Tibial artery (tissue), 4 donors: ENCODE results near the gene UNC13C.

Experiments
- DNase-seq, 2 donors: peaks; one replicate each; pipeline ENCODE4 v3.0.0-alpha.2; 2019
- H3K27ac ChIP-seq, 2 donors: fragments of 200-600 bp; sonication (generic) in 1 of 2; 1 replicate in 1 of 2; 2 replicates in 1 of 2; pipeline ENCODE4 v1.5.1; 2018 to 2019; ENCODE audit warnings: mild to moderate bottlenecking in 1 of 2
- H3K27me3 ChIP-seq, 2 donors: fragments of 200-600 bp; sonication (generic) in 1 of 2; one replicate each; pipeline versions ENCODE4 v1.5.1 to v1.6.0; 2016 to 2019
- H3K36me3 ChIP-seq, 3 donors: fragments of 200-600 bp; sonication (generic) in 2 of 3; one replicate each; pipeline ENCODE4 v1.5.1; 2016 to 2019; ENCODE audit warnings: mild to moderate bottlenecking in 2 of 3
- H3K4me1 ChIP-seq, 4 donors: fragments of 200-600 bp; sonication (generic) in 2 of 4; 1 replicate in 3 of 4; 2 replicates in 1 of 4; pipeline ENCODE4 v1.5.1; 2016 to 2019
- H3K4me3 ChIP-seq, 2 donors: fragments of 200-600 bp; sonication (generic) in 1 of 2; 1 replicate in 1 of 2; 2 replicates in 1 of 2; pipeline ENCODE4 v1.5.1; 2018 to 2019; ENCODE audit warnings: mild to moderate bottlenecking in 2 of 2
- H3K9me3 ChIP-seq, 3 donors: fragments of 200-600 bp; sonication (generic) in 1 of 3; one replicate each; pipeline ENCODE4 v1.5.1; 2016 to 2019
- CTCF ChIP-seq, 2 experiments: fragments of 200-600 bp in 1 of 2; fragments of 450-650 bp in 1 of 2; IDR thresholded peaks; one replicate each; pipeline ENCODE4 v1.5.1; 2017 to 2019; ENCODE audit warnings: antibody characterized with exemption in 2 of 2, mild to moderate bottlenecking in 1 of 2, moderate library complexity in 1 of 2
- intact Hi-C: fragments of 100-400 bp; cut with DNase I; formaldehyde crosslinking; loops from one replicate; pipeline ENCODE4 v1.15.0; 2023; ENCODE audit warnings: low total_unique reads

Gene UNC13C

GRCh38 chr15:54521206-54521605, 543.0 kb downstream of the UNC13C start:
- peaks cover 0 to 30% (median 10%) of the 10 kb centered on the region in 4 donors for H3K4me1 ChIP-seq
- intact Hi-C loops, result no loop called here
- H3K27ac ChIP-seq, result no peak overlapping the region
- no peak for DNase-seq
- no peaks in the 10 kb centered on the region for H3K36me3 ChIP-seq
- H3K27me3 ChIP-seq, result no peaks in the 10 kb centered on the region
- H3K4me3 ChIP-seq, result no peak overlapping the region
- TF ChIP-seq CTCF (IDR thresholded peaks at IDR 0.05), result no peak
- H3K9me3 ChIP-seq, result no peaks in the 10 kb centered on the region

GRCh38 chr15:54528021-54528420, 549.8 kb downstream of the UNC13C start:
- no peaks in the 10 kb centered on the region for H3K4me1 ChIP-seq
- intact Hi-C loops, result no loop called here
- H3K27me3 ChIP-seq, result no peaks in the 10 kb centered on the region
- H3K27ac ChIP-seq, result no peak overlapping the region
- DNase-seq, result no peak
- H3K36me3 ChIP-seq, result no peaks in the 10 kb centered on the region
- TF ChIP-seq CTCF (IDR thresholded peaks at IDR 0.05), result no peak
- H3K4me3 ChIP-seq, result no peak overlapping the region
- no peaks in the 10 kb centered on the region for H3K9me3 ChIP-seq

GRCh38 chr15:54540721-54541120, 562.5 kb downstream of the UNC13C start:
- no peak overlapping the region for H3K4me3 ChIP-seq
- H3K4me1 ChIP-seq, result peaks cover 0 to 25% (median 2%) of the 10 kb centered on the region in 4 donors
- TF ChIP-seq CTCF (IDR thresholded peaks at IDR 0.05), result no peak
- H3K27me3 ChIP-seq, result no peaks in the 10 kb centered on the region
- H3K27ac ChIP-seq, result peak overlapping the region; percentile 51 to 54
- intact Hi-C loops, result no loop called here
- peaks cover 0 to 12% (median 0%) of the 10 kb centered on the region in 3 donors for H3K9me3 ChIP-seq
- no peak for DNase-seq
- no peaks in the 10 kb centered on the region for H3K36me3 ChIP-seq

GRCh38 chr15:54547491-54547890, 569.2 kb downstream of the UNC13C start:
- TF ChIP-seq CTCF (IDR thresholded peaks at IDR 0.05), result no peak
- Histone ChIP-seq H3K36me3 (no peaks in the 10 kb centered on the region), H3K27ac (no peak overlapping the region), H3K9me3 (peaks cover 0 to 6% (median 0%) of the 10 kb centered on the region in 3 donors), H3K27me3 (no peaks in the 10 kb centered on the region), H3K4me3 (no peak overlapping the region), H3K4me1 (peaks cover 0 to 5% (median 0%) of the 10 kb centered on the region in 4 donors)
- no peak for DNase-seq
- intact Hi-C loops, result no loop called here

GRCh38 chr15:54550954-54551353, 572.7 kb downstream of the UNC13C start:
- no peak overlapping the region for H3K27ac ChIP-seq
- no peaks in the 10 kb centered on the region for H3K9me3 ChIP-seq
- DNase-seq, result no peak
- H3K4me1 ChIP-seq, result peaks cover 0 to 5% (median 0%) of the 10 kb centered on the region in 4 donors
- H3K4me3 ChIP-seq, result no peak overlapping the region
- intact Hi-C loops, result no loop called here
- H3K27me3 ChIP-seq, result no peaks in the 10 kb centered on the region
- TF ChIP-seq CTCF (IDR thresholded peaks at IDR 0.05), result no peak
- H3K36me3 ChIP-seq, result peaks cover 0 to 7% (median 0%) of the 10 kb centered on the region in 3 donors

GRCh38 chr15:54556231-54556630, 578.0 kb downstream of the UNC13C start:
- no peak for DNase-seq
- H3K4me3 ChIP-seq, result no peak overlapping the region
- H3K27ac ChIP-seq, result no peak overlapping the region
- intact Hi-C loops, result no loop called here
- no peaks in the 10 kb centered on the region for H3K9me3 ChIP-seq
- peaks cover 0 to 3% (median 0%) of the 10 kb centered on the region in 4 donors for H3K4me1 ChIP-seq
- H3K36me3 ChIP-seq, result peaks cover 0 to 7% (median 0%) of the 10 kb centered on the region in 3 donors
- TF ChIP-seq CTCF (IDR thresholded peaks at IDR 0.05), result no peak
- H3K27me3 ChIP-seq, result no peaks in the 10 kb centered on the region
